NCI-H146 (cell line): Measurements from ENCODE around the gene ANKS1A.

ENCODE experiments used
- DNase-seq: peaks from one replicate; lab custom pipeline; 2025; lab: John Stamatoyannopoulos, UW

The ANKS1A gene

GRCh38 chr6:35054106-35054742 lies 165.2 kb downstream of the ANKS1A start:
- no peak for DNase-seq

GRCh38 chr6:35054743-35055130 lies 165.7 kb downstream of the ANKS1A start:
- no peak for DNase-seq

- DNase-seq = no peak
Observed at GRCh38 chr6:35055891-35056290, 166.8 kb downstream of the ANKS1A start.

GRCh38 chr6:35056952-35057351 lies 167.9 kb downstream of the ANKS1A start:
- no peak for DNase-seq

- no peak for DNase-seq
Observed at GRCh38 chr6:35057449-35058357, 168.6 kb downstream of the ANKS1A start.

- DNase-seq = no peak
Observed at GRCh38 chr6:35058358-35058675, 169.3 kb downstream of the ANKS1A start.

- no peak for DNase-seq
Observed at GRCh38 chr6:35058865-35059522, 169.9 kb downstream of the ANKS1A start.

- DNase-seq = no peak
Observed at GRCh38 chr6:35059596-35060345, 170.7 kb downstream of the ANKS1A start.

GRCh38 chr6:35061102-35061615 lies 172.1 kb downstream of the ANKS1A start:
- no peak for DNase-seq

GRCh38 chr6:35061651-35062410 lies 172.8 kb downstream of the ANKS1A start:
- no peak for DNase-seq

- no peak for DNase-seq
Observed at GRCh38 chr6:35062676-35063574, 173.9 kb downstream of the ANKS1A start.

GRCh38 chr6:35063701-35064280 lies 174.7 kb downstream of the ANKS1A start:
- DNase-seq = no peak

- DNase-seq = no peak
Observed at GRCh38 chr6:35064290-35064689, 175.2 kb downstream of the ANKS1A start.

- DNase-seq = no peak
Observed at GRCh38 chr6:35064757-35065440, 175.8 kb downstream of the ANKS1A start.

GRCh38 chr6:35065441-35065800 lies 176.4 kb downstream of the ANKS1A start:
- DNase-seq = no peak

- no peak for DNase-seq
Observed at GRCh38 chr6:35065870-35066269, 176.8 kb downstream of the ANKS1A start.

- no peak for DNase-seq
Observed at GRCh38 chr6:35067234-35067633, 178.2 kb downstream of the ANKS1A start.

GRCh38 chr6:35068206-35068605 lies 179.2 kb downstream of the ANKS1A start:
- DNase-seq = no peak

- DNase-seq = no peak
Observed at GRCh38 chr6:35068644-35069043, 179.6 kb downstream of the ANKS1A start.
